Measurements from ENCODE around the gene PXMP2. TPM values are rescaled to one million over a fixed set of nuclear protein-coding genes. Genes with fewer than 3 reads are reported as not detected.

PXMP2 gene
- total and polyA plus RNA-seq, 2 of the 8 experiments (the other 6 are each of a cell fraction or from before 2014, with no cell fraction given): 13.8 to 15.1 TPM

DNA sequence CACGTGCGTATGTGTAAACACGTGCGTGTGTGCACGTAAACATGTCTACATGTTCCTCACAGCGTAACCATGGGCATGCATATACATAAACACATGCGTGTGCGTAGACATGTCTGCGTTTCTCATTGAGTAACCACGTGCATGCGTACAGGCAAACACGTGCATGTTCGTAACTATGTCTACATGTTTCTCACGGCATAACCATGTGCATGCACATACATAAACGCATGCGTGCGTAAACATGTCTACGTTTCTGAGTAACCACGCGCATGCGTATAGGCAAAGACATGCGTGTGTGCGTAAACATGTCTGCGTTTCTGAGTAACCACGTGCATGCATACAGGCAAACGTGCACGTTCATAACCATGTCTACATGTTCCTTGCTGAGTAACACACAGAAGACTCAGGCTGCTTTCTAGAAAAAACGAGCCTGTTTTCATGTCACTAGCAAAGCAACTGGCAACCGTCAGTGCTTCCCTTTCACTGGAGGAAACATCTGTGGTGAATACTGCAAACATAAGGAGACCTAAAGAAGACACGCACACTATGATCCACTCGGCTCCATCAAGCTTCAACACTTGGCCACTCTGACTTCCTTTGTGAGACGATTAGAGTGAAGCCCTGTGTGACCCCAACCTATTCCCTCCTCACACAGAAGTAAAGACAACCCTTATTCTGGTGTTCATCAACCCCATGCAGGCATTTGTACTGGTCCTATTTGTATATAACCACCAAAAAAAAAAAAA, 29.1 kb upstream of the PXMP2 start:
- Histone ChIP-seq H3K27me3 (replicated peaks in 1 of 4; ENCODE audit: control insufficient read depth in 3 of 4, extremely low read depth in 1 of 4, insufficient read depth in 3 of 4, low read length in 3 of 4) (no peaks in the 10 kb centered on the region; a peak in 1 of 7 replicates), H2AFZ (ENCODE audit: low read length) (no peak overlapping the region), H3K56ac (replicated peaks; ENCODE audit: insufficient read length, low read depth, low read length) (no peak overlapping the region), H2BK20ac (ENCODE audit: low read length) (no peak overlapping the region), H3K4me1 (replicated peaks in 1 of 4; ENCODE audit: control insufficient read depth in 3 of 4, insufficient read depth in 4 of 4, low read length in 3 of 4) (0 out of 7 replicates have a peak, but pooled peaks cover 0 to 3% (median 0%) of the 10 kb centered on the region in 4 experiments), H3K9me3 (ENCODE audit: insufficient read depth in 2 of 2, low read depth in 1 of 2, low read length in 1 of 2) (no peaks in the 10 kb centered on the region), H2BK5ac (ENCODE audit: low read depth, low read length) (no peak overlapping the region), H2BK15ac (ENCODE audit: low read length) (no peak overlapping the region), H3K79me2 (ENCODE audit: control insufficient read depth in 1 of 2, insufficient read depth in 2 of 2, low read length in 2 of 2) (no peaks in the 10 kb centered on the region; a peak in 1 of 4 replicates), H3K4me2 (ENCODE audit: insufficient read depth in 1 of 2, low read depth in 2 of 2, low read length in 2 of 2) (no peak overlapping the region), H3K27ac (ENCODE audit: low read depth, low read length) (no peak overlapping the region), H3K4me3 (ENCODE audit: extremely low read depth in 1 of 4, insufficient read depth in 2 of 4, low read depth in 3 of 4, low read length in 4 of 4) (no peak overlapping the region), H3K14ac (ENCODE audit: insufficient read length) (no peak overlapping the region), H2BK12ac (ENCODE audit: low read depth, low read length) (no peak overlapping the region), H3K4ac (replicated peaks; ENCODE audit: insufficient read length, low read depth, low read length) (no peak overlapping the region), H2AK5ac (ENCODE audit: low read depth, low read length) (no peak overlapping the region), H3K23me2 (ENCODE audit: low read depth, low read length) (no peaks in the 10 kb centered on the region; the same call in 1 of the 2 replicates), H4K20me1 (replicated peaks in 1 of 2; ENCODE audit: control insufficient read depth in 1 of 2, insufficient read depth in 2 of 2, low read length in 2 of 2) (peaks cover 7 to 10% of the 10 kb centered on the region in 2 experiments), H3K9ac (replicated peaks in 1 of 4; ENCODE audit: extremely low read depth in 1 of 4, low read depth in 3 of 4, low read length in 3 of 4) (no peak overlapping the region), H3K36me3 (ENCODE audit: control insufficient read depth in 2 of 4, insufficient read depth in 4 of 4, low read length in 3 of 4) (peaks cover 47 to 88% (median 77%) of the 10 kb centered on the region in 4 experiments), H3K23ac (ENCODE audit: insufficient read length) (no peak overlapping the region), H4K8ac (ENCODE audit: extremely low read depth, insufficient read depth, low read length) (no peak overlapping the region; the same call in 1 of the 2 replicates), H4K5ac (ENCODE audit: insufficient read length, low read depth, low read length) (no peak overlapping the region), H2BK120ac (replicated peaks; ENCODE audit: low read depth, low read length) (no peak overlapping the region), H4K91ac (replicated peaks; ENCODE audit: insufficient read length, low read length) (no peak overlapping the region), H3K79me1 (ENCODE audit: low read depth, low read length) (no peaks in the 10 kb centered on the region; the same call in 1 of the 2 replicates), H3K18ac (ENCODE audit: extremely low read depth, low read length) (no peak overlapping the region)
- POLR2A ChIA-PET (ENCODE audit: partially characterized antibody): interaction anchor here (1.0 to 1.5 kb wide), 3 partner anchors 27 to 72 kb away, joined by 3 to 4 read pairs (median 3); no protein-coding TSS in a partner anchor
- 93% methylated on average over 32 of the region's 32 CpGs; no CpG with 5 or more reads in 1 of the 2 experiments for WGBS, 2 experiments (ENCODE audit: extremely low coverage in 1 of 2, insufficient coverage in 1 of 2, insufficient read length in 1 of 2, insufficient replicate concordance in 2 of 2, low coverage in 1 of 2, low lambda C conversion rate in 2 of 2, missing lambda C conversion rate in 1 of 2)
- DNase-seq (ENCODE audit: low read depth in 1 of 2, low spot score in 2 of 2): no peak
- FAIRE-seq: no peak
- TF ChIP-seq POLR2AphosphoS5 (IDR thresholded peaks at IDR 0.05; ENCODE audit: low read depth, low read length) (peak; percentile 28; the same call in 1 of the 2 replicates), RAD21 (IDR thresholded peaks at IDR 0.05 in 1 of 2, conservative IDR thresholded peaks at IDR 0.05 in 1 of 2; ENCODE audit: low read depth in 2 of 2, low read length in 2 of 2) (no peak)
- CTCF ChIA-PET (ENCODE audit: partially characterized antibody): interaction anchor here (1.1 to 1.8 kb wide), 3 partner anchors 19 to 45 kb away, joined by 3 to 8 read pairs (median 6); no protein-coding TSS in a partner anchor
